Measurements from ENCODE around the gene OR51D1. TPM values are rescaled to one million over a fixed set of nuclear protein-coding genes. Genes with fewer than 3 reads are reported as not detected.

The OR51D1 gene
- total and polyA plus RNA-seq, 9 of the 15 experiments (the other 6 are each of a cell fraction or from before 2014, with no cell fraction given): not detected

DNA sequence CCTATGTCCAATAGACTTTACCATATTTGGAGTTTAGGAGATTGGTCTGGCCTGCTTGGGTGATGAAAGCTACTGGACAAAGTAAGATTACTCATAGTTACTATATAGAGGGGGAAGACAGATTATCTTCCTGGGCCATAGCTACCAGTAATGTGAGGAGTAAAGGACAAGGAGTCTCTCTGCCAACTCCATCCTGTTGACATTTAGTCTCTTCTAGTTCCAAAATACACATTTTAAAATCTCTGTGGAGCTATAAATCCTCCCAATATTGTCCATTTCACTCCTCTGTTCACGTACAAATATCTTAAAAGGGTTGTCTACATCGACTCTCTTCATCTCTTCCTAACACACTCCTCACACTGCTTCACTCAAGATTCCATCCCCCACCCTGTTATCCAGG is 1.1 kb upstream of the OR51D1 start:
- no peaks in the 10 kb centered on the region for H3K79me2 ChIP-seq (ENCODE audit: control insufficient read depth, insufficient read depth, low read length)
- in situ Hi-C loops (cut with MboI) (loop anchor here (5.0 to 25.0 kb wide), 2 partner anchors 371 to 1701 kb away; no protein-coding TSS in a partner anchor), intact Hi-C loops (cut with micrococcal nuclease) (loop anchor here (2.0 to 10.0 kb wide), 5 partner anchors 86 to 466 kb away; partner anchors contain the start of gene OR51G1)
- H3K4me3 ChIP-seq: no peak overlapping the region
- FAIRE-seq: no peak
- WGBS (ENCODE audit: insufficient coverage, low coverage, missing lambda C conversion rate): 0% methylated on average over 2 of the region's 2 CpGs
- no peak for ATAC-seq
- H3K4me1 ChIP-seq (replicated peaks in 1 of 2; ENCODE audit: control insufficient read depth in 2 of 2, insufficient read depth in 2 of 2, low read length in 2 of 2): no peaks in the 10 kb centered on the region; a peak in 1 of 5 replicates
- no peaks in the 10 kb centered on the region for H3K9me3 ChIP-seq (replicated peaks; ENCODE audit: control insufficient read depth, insufficient read depth, low read depth, low read length)
- TF ChIP-seq ARNT (IDR thresholded peaks at IDR 0.05) (no peak), SRSF7 (optimal IDR thresholded peaks at IDR 0.05; ENCODE audit: low read depth, low read length) (no peak), SNRNP70 (optimal IDR thresholded peaks at IDR 0.05; ENCODE audit: low read depth, low read length) (no peak), NR1H2 (CRISPR knock-in tag; IDR thresholded peaks at IDR 0.05) (no peak), RFX1 (IDR thresholded peaks at IDR 0.05) (no peak), FOXM1 (IDR thresholded peaks at IDR 0.05; ENCODE audit: low read depth) (no peak), FOXM1 (CRISPR knock-in tag; IDR thresholded peaks at IDR 0.05; ENCODE audit: low read depth) (no peak), ZNF232 (CRISPR knock-in tag; IDR thresholded peaks at IDR 0.05) (no peak), NELFE (IDR thresholded peaks at IDR 0.05; ENCODE audit: insufficient read depth, insufficient read length) (no peak), HOMEZ (CRISPR knock-in tag; IDR thresholded peaks at IDR 0.05) (no peak), POLR2AphosphoS5 (IDR thresholded peaks at IDR 0.05; ENCODE audit: control insufficient read depth, insufficient read depth, low read depth, low read length) (no peak), LARP7 (IDR thresholded peaks at IDR 0.05) (no peak), BACH1 (tag; IDR thresholded peaks at IDR 0.05) (no peak)
- TF ChIP-seq, protein P1, sequence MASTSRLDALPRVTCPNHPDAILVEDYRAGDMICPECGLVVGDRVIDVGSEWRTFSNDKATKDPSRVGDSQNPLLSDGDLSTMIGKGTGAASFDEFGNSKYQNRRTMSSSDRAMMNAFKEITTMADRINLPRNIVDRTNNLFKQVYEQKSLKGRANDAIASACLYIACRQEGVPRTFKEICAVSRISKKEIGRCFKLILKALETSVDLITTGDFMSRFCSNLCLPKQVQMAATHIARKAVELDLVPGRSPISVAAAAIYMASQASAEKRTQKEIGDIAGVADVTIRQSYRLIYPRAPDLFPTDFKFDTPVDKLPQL (IDR thresholded peaks at IDR 0.05; ENCODE audit: extremely low read depth, insufficient read length): no peak
- TF ChIP-seq, protein P2, sequence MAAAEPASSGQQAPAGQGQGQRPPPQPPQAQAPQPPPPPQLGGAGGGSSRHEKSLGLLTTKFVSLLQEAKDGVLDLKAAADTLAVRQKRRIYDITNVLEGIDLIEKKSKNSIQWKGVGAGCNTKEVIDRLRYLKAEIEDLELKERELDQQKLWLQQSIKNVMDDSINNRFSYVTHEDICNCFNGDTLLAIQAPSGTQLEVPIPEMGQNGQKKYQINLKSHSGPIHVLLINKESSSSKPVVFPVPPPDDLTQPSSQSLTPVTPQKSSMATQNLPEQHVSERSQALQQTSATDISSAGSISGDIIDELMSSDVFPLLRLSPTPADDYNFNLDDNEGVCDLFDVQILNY (CRISPR knock-in tag; IDR thresholded peaks at IDR 0.05): no peak
- TF ChIP-seq, protein P3, sequence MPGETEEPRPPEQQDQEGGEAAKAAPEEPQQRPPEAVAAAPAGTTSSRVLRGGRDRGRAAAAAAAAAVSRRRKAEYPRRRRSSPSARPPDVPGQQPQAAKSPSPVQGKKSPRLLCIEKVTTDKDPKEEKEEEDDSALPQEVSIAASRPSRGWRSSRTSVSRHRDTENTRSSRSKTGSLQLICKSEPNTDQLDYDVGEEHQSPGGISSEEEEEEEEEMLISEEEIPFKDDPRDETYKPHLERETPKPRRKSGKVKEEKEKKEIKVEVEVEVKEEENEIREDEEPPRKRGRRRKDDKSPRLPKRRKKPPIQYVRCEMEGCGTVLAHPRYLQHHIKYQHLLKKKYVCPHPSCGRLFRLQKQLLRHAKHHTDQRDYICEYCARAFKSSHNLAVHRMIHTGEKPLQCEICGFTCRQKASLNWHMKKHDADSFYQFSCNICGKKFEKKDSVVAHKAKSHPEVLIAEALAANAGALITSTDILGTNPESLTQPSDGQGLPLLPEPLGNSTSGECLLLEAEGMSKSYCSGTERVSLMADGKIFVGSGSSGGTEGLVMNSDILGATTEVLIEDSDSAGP (CRISPR knock-in tag; IDR thresholded peaks at IDR 0.05): no peak
- POLR2A ChIA-PET: interaction anchor here (0.6 to 1.8 kb wide), 3 partner anchors 9 to 94 kb away, joined by 3 to 8 read pairs (median 5); no protein-coding TSS in a partner anchor
- no peak overlapping the region for H3K9ac ChIP-seq (ENCODE audit: insufficient read depth in 1 of 2, low read depth in 2 of 2, low read length in 2 of 2)
- H3K27me3 ChIP-seq (ENCODE audit: control insufficient read depth in 2 of 2, insufficient read depth in 2 of 2, low read length in 2 of 2): peaks cover 0 to 17% of the 10 kb centered on the region in 2 experiments; a peak in 3 of 5 replicates
- H3K27ac ChIP-seq (ENCODE audit: extremely low read depth, low read depth, low read length): no peak overlapping the region
- no peaks in the 10 kb centered on the region for H3K9me1 ChIP-seq (ENCODE audit: control insufficient read depth, insufficient read depth, low read length)
- no peak overlapping the region for H3K4me2 ChIP-seq (ENCODE audit: insufficient read depth, low read length)
- no peaks in the 10 kb centered on the region for H4K20me1 ChIP-seq (replicated peaks; ENCODE audit: control insufficient read depth, insufficient read depth, low read length)
- no TSS peak for BruUV-seq (replicated peaks)
- DNase-seq (ENCODE audit: extremely low read depth in 1 of 4, low spot score in 3 of 4): no peak
- H2AFZ ChIP-seq (ENCODE audit: low read depth, low read length): 0 out of 2 replicates have a peak overlapping the region, but pooled peaks have one; percentile 66
- CTCF ChIA-PET (ENCODE audit: low intra/inter-chr PET ratio): interaction anchor here (1.2 to 1.9 kb wide), 3 partner anchors 10 to 368 kb away, joined by 3 to 7 read pairs (median 5); no protein-coding TSS in a partner anchor
- H3K36me3 ChIP-seq (ENCODE audit: control insufficient read depth, insufficient read depth, low read length): no peaks in the 10 kb centered on the region

Data from K562 (cell line).